Measurements from ENCODE around the gene LRRC8D.
"Not testable (repeated sequence)": the region's sequence is repeated elsewhere in the genome, so short reads cannot be mapped to it uniquely, and the experiment has no call there.

The LRRC8D gene

DNA sequence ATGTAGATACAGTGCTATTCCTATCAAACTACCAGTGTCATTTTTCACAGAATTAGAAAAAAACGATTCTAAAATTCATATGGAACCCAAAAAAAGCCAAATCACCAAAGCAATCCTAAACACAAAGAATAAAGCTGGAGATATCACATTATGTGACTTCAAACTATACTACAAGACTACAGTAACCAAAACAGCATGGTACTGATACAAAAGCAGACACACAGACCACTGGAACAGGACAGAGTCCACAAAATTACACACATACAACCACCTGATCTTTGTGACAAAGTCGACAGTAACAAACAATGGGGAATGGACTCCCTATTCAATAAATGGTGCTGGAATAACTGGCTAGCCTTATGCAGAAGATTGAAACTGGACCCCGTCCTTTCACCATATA is 102.7 kb downstream of the LRRC8D start:
- no peak for DNase-seq (ENCODE audit: low read depth)
- TF ChIP-seq, protein P1, sequence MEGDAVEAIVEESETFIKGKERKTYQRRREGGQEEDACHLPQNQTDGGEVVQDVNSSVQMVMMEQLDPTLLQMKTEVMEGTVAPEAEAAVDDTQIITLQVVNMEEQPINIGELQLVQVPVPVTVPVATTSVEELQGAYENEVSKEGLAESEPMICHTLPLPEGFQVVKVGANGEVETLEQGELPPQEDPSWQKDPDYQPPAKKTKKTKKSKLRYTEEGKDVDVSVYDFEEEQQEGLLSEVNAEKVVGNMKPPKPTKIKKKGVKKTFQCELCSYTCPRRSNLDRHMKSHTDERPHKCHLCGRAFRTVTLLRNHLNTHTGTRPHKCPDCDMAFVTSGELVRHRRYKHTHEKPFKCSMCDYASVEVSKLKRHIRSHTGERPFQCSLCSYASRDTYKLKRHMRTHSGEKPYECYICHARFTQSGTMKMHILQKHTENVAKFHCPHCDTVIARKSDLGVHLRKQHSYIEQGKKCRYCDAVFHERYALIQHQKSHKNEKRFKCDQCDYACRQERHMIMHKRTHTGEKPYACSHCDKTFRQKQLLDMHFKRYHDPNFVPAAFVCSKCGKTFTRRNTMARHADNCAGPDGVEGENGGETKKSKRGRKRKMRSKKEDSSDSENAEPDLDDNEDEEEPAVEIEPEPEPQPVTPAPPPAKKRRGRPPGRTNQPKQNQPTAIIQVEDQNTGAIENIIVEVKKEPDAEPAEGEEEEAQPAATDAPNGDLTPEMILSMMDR (conservative IDR thresholded peaks at IDR 0.05; ENCODE audit: low read length): no peak
- H3K4me3 ChIP-seq (ENCODE audit: low read length): no peak overlapping the region

DNA sequence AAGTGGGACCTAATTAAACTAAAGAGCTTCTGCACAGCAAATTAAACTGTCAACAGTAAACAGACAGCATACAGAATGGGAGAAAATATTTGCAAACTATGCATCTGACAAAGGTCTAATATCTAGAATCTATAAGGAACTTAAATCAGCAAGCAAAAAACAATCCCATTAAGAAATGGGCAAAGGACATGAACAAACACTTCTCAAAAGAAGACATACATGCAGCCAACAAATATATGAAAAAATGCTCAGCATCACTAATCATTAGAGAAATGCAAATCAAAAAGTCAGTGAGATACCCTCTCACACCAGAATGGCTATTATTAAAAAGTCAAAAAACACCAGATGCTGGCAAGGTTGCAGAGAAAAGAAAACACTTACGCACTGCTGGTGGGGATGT is 103.2 kb downstream of the LRRC8D start:
- not testable (repeated sequence) for DNase-seq (ENCODE audit: low read depth); H3K4me3 ChIP-seq (ENCODE audit: low read length)

DNA sequence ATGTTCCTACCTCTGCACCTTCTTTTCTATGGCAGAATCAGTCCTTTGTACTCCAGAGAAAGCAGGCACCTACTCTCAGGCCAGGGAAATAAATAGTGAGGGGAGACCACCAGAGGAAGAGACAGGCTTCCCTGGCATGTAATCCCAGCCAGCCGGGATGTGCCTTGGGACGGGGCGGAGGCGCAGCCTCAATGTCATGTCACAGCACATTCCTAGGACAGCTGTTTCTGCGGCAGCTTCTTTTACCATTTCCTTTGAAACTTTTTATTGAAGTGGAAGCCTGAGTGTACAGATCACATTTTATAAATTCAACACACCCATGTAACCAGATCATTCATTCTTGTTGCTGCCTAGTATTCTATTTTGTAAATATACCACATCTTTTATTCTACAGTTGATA is 106.2 kb downstream of the LRRC8D start:
- H3K4me3 ChIP-seq (ENCODE audit: low read length): no peak overlapping the region
- no peak for DNase-seq (ENCODE audit: low read depth)
- TF ChIP-seq, protein P1 (conservative IDR thresholded peaks at IDR 0.05; ENCODE audit: low read length): no peak

DNA sequence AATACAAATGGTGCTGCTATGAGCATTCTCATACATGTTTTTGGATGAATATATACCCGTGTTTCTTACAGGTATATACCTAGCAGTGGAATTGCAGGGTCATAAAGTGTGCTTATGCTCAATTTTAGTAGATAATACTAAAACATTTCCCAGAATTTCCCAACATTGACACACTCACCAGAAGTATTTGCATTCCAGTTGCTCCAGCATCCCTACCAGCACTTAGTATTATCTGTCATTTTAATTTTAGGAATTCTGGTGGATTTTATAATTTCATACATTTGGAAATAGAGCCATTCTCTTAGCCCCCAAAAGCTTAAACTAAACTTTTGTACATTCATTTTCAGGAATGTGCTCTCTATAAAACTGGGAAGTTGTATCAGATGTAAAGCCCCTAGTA is 106.6 kb downstream of the LRRC8D start:
- TF ChIP-seq, protein P1 (conservative IDR thresholded peaks at IDR 0.05; ENCODE audit: low read length): no peak

DNA sequence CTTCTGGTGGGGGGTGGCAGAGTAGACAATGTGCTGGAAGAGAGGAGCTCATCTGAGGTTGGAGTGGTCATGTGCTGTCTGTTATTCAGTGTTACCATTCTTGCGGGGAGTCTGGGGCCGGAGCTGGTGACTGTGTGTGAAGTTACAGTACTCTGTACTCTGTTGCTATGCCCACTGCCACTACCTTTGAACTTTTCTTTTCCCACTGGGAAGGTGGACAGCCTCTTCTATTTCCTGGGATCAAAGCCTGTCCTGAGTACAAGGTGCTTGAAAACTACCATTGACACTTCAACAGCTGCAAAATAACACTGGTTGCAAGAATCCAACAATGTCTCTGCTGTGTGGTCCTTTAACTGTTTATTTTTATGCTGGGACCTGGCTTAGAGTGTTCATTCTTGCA is 107.7 kb downstream of the LRRC8D start:
- TF ChIP-seq, protein P1 (conservative IDR thresholded peaks at IDR 0.05; ENCODE audit: low read length): no peak
- no peak overlapping the region for H3K4me3 ChIP-seq (ENCODE audit: low read length)
- no peak for DNase-seq (ENCODE audit: low read depth)

More for the DNA sequence above, 106.6 kb downstream of the LRRC8D start:
- H3K4me3 ChIP-seq (ENCODE audit: low read length): no peak overlapping the region
- no peak for DNase-seq (ENCODE audit: low read depth)

DNA sequence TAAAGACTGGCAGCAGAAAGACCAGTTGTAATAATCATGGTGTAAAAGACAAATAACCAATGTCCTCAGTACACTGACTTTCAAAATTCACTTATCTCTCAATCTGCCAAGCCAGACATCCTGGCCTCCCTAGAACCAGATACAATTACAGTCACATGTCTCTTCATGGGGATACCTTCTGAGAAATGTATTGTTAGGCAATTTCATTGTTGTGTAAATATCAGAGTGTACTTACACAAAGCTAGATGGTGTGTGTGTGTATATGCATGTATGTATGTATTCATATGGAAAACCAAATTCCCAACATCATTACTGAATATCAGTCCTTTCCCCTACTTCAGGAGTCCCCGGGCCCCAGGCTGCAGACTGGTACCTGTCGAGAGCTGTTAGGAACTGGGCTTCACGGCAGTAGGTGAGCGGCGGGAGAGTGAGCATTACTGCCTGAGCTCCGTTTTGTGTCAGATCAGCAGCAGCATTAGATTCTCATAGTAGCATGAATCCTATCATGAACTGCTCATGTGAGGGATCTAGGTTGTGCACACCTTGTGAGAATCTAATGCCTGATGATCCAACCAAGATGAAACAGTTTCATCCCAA is 108.7 kb downstream of the LRRC8D start:
- TF ChIP-seq, protein P1 (conservative IDR thresholded peaks at IDR 0.05; ENCODE audit: low read length): no peak
- no peak overlapping the region for H3K4me3 ChIP-seq (ENCODE audit: low read length)
- no peak for DNase-seq (ENCODE audit: low read depth)

DNA sequence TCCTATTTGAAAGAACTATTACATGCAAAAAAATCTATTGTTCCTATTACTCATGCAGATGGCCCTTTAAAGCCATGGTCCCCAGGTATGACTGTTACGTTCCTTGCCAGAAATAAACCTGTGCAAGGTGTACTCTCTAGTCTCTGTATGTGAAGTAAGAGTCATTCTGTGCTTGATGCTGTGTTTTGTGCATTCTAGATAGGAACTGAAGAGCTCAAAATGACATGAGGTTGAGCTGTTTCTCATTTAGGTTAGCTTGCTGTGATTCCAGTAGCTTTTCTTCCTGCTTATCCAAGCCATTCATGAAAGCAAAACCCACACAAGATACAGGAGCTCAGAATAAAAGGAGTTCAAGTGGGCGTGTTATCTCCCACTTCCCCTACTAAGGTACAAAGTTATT is 109.7 kb downstream of the LRRC8D start:
- TF ChIP-seq, protein P1 (conservative IDR thresholded peaks at IDR 0.05; ENCODE audit: low read length): no peak
- no peak for DNase-seq (ENCODE audit: low read depth)
- no peak overlapping the region for H3K4me3 ChIP-seq (ENCODE audit: low read length)

DNA sequence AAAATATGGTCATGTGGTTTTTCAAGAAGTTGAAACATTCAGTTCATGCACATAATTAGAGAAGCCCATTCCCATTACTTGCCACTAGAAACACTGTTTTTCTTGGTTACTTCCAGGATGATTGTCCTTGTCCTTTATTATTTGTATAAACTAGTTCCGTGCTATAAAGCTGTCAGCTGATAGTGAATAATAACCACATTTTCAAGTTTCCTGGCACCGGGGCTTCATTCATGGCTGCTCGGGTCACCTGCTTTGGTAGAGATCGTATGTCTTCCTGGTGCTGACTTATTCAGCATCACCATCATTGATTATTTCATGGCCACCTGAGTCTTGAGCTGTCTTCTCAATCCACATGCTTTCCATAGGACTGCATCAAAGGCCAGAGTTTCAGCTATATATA is 111.1 kb downstream of the LRRC8D start:
- TF ChIP-seq, protein P1 (conservative IDR thresholded peaks at IDR 0.05; ENCODE audit: low read length): no peak
- H3K4me3 ChIP-seq (ENCODE audit: low read length): no peak overlapping the region

More for the DNA sequence above, 111.1 kb downstream of the LRRC8D start:
- no peak for DNase-seq (ENCODE audit: low read depth)

Data from AG10803 (cell line).